Karpas-422 (cell line): ENCODE data around the gene ETV3. TPM values are rescaled to one million over a fixed set of nuclear protein-coding genes. Genes with fewer than 3 reads are reported as not detected.

Source experiments
- DNase-seq: peaks from one replicate; pipeline ENCODE4 v3.0.0-alpha.2; 2015
- H2AFZ ChIP-seq: fragments of 200-600 bp; sonication (generic); 2 replicates; pipeline ENCODE4 v1.6.1; 2014; ENCODE audit warnings: antibody characterized with exemption, low read length, mixed read lengths
- H3K27ac ChIP-seq: fragments of 200-600 bp; sonication (generic); 2 replicates; pipeline ENCODE4 v1.5.1; 2014; ENCODE audit warnings: mild to moderate bottlenecking, low read length, moderate library complexity
- H3K27me3 ChIP-seq: fragments of 200-600 bp; sonication (generic); 2 replicates; pipeline ENCODE4 v1.6.1; 2014; ENCODE audit warnings: low read length, mixed read lengths
- H3K36me3 ChIP-seq: fragments of 200-600 bp; sonication (generic); 2 replicates; pipeline ENCODE4 v1.6.1; 2014; ENCODE audit warnings: low read length, mixed read lengths; ENCODE audit not compliant: insufficient read depth
- H3K4me1 ChIP-seq: fragments of 200-600 bp; sonication (generic); 2 replicates; pipeline ENCODE4 v1.6.1; 2014; ENCODE audit warnings: mild to moderate bottlenecking, low read length, mixed read lengths
- H3K4me2 ChIP-seq: fragments of 200-600 bp; sonication (generic); 2 replicates; pipeline ENCODE4 v1.6.1; 2014; ENCODE audit warnings: low read length, low read depth, mild to moderate bottlenecking; ENCODE audit not compliant: poor library complexity, severe bottlenecking
- H3K4me3 ChIP-seq: fragments of 200-600 bp; sonication (generic); 2 replicates; pipeline ENCODE4 v1.5.1; 2014; ENCODE audit warnings: mild to moderate bottlenecking, antibody characterized with exemption, low read length, mixed read lengths
- H3K79me2 ChIP-seq: fragments of 200-600 bp; sonication (generic); 2 replicates; pipeline ENCODE4 v1.6.1; 2014; ENCODE audit warnings: mild to moderate bottlenecking, low read length, mixed read lengths
- H3K9ac ChIP-seq: fragments of 200-600 bp; sonication (generic); 2 replicates; pipeline ENCODE4 v1.6.0; 2014; ENCODE audit warnings: low read length
- H3K9me2 ChIP-seq: fragments of 200-600 bp; sonication (generic), shearing (Covaris generic); replicated peaks from 2 replicates; pipeline ENCODE4 v1.6.0; 2014; ENCODE audit warnings: mild to moderate bottlenecking, low read length, moderate library complexity; ENCODE audit not compliant: insufficient read depth
- H3K9me3 ChIP-seq: fragments of 300-700, 200-600 bp; sonication (generic); 2 replicates; pipeline ENCODE4 v1.6.1; 2014; ENCODE audit warnings: low read length, mixed read lengths
- H4K20me1 ChIP-seq: fragments of 200-600 bp; sonication (generic); 2 replicates; pipeline ENCODE4 v1.6.1; 2014; ENCODE audit warnings: mild to moderate bottlenecking, antibody characterized with exemption, low read length, low read depth; ENCODE audit not compliant: insufficient read depth
- total RNA-seq: library from RNA; depleted of rRNA; stranded (reverse); fragments of >200 nt; shearing (Covaris generic); gene quantifications from 2 replicates; pipeline ENCODE4 v1.2.3, GENCODE V29; 2014; ENCODE audit warnings: low replicate concordance

The ETV3 gene
- total RNA-seq, 1 experiment from 2014 or later: 12.3 TPM

- Histone ChIP-seq H4K20me1 (no peaks in the 10 kb centered on the region), H3K27me3 (no peaks in the 10 kb centered on the region), H3K4me1 (no peaks in the 10 kb centered on the region), H3K9ac (no peak overlapping the region), H2AFZ (no peak overlapping the region), H3K9me2 (no peaks in the 10 kb centered on the region), H3K79me2 (no peaks in the 10 kb centered on the region), H3K4me2 (no peak overlapping the region), H3K9me3 (no peaks in the 10 kb centered on the region), H3K4me3 (no peak overlapping the region), H3K36me3 (no peaks in the 10 kb centered on the region), H3K27ac (no peak overlapping the region)
- DNase-seq: no peak
These were observed 17.5 kb upstream of the ETV3 start for GRCh38 chr1:157155658-157156057.

GRCh38 chr1:157154940-157155514 lies 16.8 kb upstream of the ETV3 start:
- Histone ChIP-seq H3K9me3 (no peaks in the 10 kb centered on the region), H3K36me3 (no peaks in the 10 kb centered on the region), H2AFZ (no peak overlapping the region), H3K27ac (no peak overlapping the region), H3K27me3 (no peaks in the 10 kb centered on the region), H3K9ac (no peak overlapping the region), H3K79me2 (no peaks in the 10 kb centered on the region), H4K20me1 (no peaks in the 10 kb centered on the region), H3K9me2 (no peaks in the 10 kb centered on the region), H3K4me2 (no peak overlapping the region), H3K4me1 (no peaks in the 10 kb centered on the region), H3K4me3 (no peak overlapping the region)
- DNase-seq: no peak

GRCh38 chr1:157154291-157154690 lies 16.1 kb upstream of the ETV3 start:
- H3K27ac ChIP-seq: no peak overlapping the region
- H3K9ac ChIP-seq: no peak overlapping the region
- no peaks in the 10 kb centered on the region for H3K9me2 ChIP-seq
- no peak overlapping the region for H3K4me3 ChIP-seq
- no peaks in the 10 kb centered on the region for H3K27me3 ChIP-seq
- no peak overlapping the region for H2AFZ ChIP-seq
- H3K79me2 ChIP-seq: no peaks in the 10 kb centered on the region
- no peaks in the 10 kb centered on the region for H4K20me1 ChIP-seq
- no peaks in the 10 kb centered on the region for H3K4me1 ChIP-seq
- no peaks in the 10 kb centered on the region for H3K36me3 ChIP-seq
- no peaks in the 10 kb centered on the region for H3K9me3 ChIP-seq
- H3K4me2 ChIP-seq: no peak overlapping the region
- DNase-seq: no peak

- H3K79me2 ChIP-seq: no peaks in the 10 kb centered on the region
- H4K20me1 ChIP-seq: no peaks in the 10 kb centered on the region
- no peak overlapping the region for H3K9ac ChIP-seq
- H3K4me2 ChIP-seq: no peak overlapping the region
- no peak overlapping the region for H3K27ac ChIP-seq
- H3K9me3 ChIP-seq: no peaks in the 10 kb centered on the region
- no peaks in the 10 kb centered on the region for H3K9me2 ChIP-seq
- no peaks in the 10 kb centered on the region for H3K36me3 ChIP-seq
- DNase-seq: no peak
- H3K4me1 ChIP-seq: no peaks in the 10 kb centered on the region; the same call in 1 of the 2 replicates
- H3K4me3 ChIP-seq: no peak overlapping the region
- no peaks in the 10 kb centered on the region for H3K27me3 ChIP-seq
- H2AFZ ChIP-seq: no peak overlapping the region
These were observed 15.6 kb upstream of the ETV3 start for GRCh38 chr1:157153746-157154145.

DNA sequence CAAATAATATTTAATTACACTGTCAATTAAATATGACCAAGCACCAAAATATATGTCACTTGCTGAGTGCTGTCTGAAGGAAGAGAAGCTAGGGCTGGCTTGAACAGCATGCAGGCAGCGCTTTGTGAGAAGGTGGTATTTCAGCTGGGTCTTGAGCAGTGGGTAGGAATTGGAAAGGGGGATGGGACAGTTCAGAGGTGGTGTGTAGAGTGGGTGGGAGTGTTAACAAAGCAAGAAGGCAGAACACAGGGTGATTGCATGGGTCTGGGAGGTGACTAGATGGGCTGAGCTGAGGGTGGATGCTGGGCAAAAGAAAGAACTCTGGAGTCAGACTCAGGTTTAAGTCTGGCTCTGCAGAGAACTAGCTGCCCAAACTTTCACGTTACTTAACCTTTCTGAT lies 14.3 kb upstream of the ETV3 start:
- no peak for DNase-seq
- peaks cover 7% of the 10 kb centered on the region for H3K4me1 ChIP-seq
- no peaks in the 10 kb centered on the region for H3K36me3 ChIP-seq
- no peak overlapping the region for H3K4me2 ChIP-seq
- no peak overlapping the region for H2AFZ ChIP-seq
- H3K9me2 ChIP-seq: no peaks in the 10 kb centered on the region
- no peaks in the 10 kb centered on the region for H3K9me3 ChIP-seq
- H3K79me2 ChIP-seq: no peaks in the 10 kb centered on the region
- H3K4me3 ChIP-seq: no peak overlapping the region
- H3K9ac ChIP-seq: no peak overlapping the region
- no peaks in the 10 kb centered on the region for H4K20me1 ChIP-seq
- no peaks in the 10 kb centered on the region for H3K27me3 ChIP-seq
- no peak overlapping the region for H3K27ac ChIP-seq

DNA sequence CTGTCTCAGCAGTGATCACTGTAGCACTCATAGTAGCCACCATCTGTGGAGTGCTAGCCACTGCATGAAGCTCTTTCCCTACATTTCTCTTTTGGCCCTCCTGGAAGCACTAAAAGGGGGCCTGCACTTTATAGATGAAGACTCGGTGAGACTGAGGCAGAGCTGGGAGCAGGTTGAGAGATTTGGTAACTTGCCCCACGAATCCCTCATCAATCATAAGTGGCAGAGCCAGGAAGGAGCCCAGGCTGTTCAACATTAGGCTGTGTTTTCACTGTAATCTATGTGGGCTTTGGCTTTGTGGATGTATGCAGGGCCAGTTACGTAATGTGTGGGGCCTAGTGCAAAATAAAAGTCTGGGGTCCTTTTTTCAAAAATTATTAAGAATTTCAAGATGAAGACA lies 13.3 kb upstream of the ETV3 start:
- H3K9ac ChIP-seq: no peak overlapping the region
- no peak overlapping the region for H2AFZ ChIP-seq
- no peak for DNase-seq
- H3K9me3 ChIP-seq: no peaks in the 10 kb centered on the region
- H3K79me2 ChIP-seq: no peaks in the 10 kb centered on the region
- no peak overlapping the region for H3K4me3 ChIP-seq
- no peak overlapping the region for H3K27ac ChIP-seq
- peaks cover 7% of the 10 kb centered on the region for H3K4me1 ChIP-seq
- H3K36me3 ChIP-seq: no peaks in the 10 kb centered on the region
- H3K9me2 ChIP-seq: no peaks in the 10 kb centered on the region
- H3K27me3 ChIP-seq: no peaks in the 10 kb centered on the region
- no peak overlapping the region for H3K4me2 ChIP-seq
- H4K20me1 ChIP-seq: no peaks in the 10 kb centered on the region

DNA sequence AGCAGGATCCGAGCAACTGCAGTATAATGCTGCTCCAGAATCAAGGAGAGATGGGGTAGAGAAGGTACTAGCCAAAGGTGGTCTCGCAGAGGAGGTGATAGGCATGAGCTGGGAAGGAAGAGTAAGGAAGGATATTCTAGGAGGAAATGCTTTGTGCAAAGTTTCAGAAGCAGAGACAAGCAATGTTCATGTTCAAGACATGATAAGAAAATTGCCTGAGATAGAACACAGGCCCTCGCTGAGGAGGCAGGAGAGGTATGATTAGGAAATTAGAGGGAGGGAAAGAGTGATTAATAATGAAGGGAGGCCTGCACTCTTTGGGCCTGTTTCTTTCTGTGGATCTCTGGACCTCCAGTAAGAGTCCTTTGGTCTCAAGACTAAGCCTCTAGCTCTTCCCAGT lies 12.9 kb upstream of the ETV3 start:
- Histone ChIP-seq H3K4me2 (no peak overlapping the region), H3K4me1 (peaks cover 7% of the 10 kb centered on the region), H2AFZ (no peak overlapping the region), H3K9me2 (no peaks in the 10 kb centered on the region), H3K27me3 (no peaks in the 10 kb centered on the region), H3K79me2 (no peaks in the 10 kb centered on the region), H3K36me3 (no peaks in the 10 kb centered on the region), H3K4me3 (no peak overlapping the region), H3K9me3 (no peaks in the 10 kb centered on the region), H4K20me1 (no peaks in the 10 kb centered on the region), H3K9ac (no peak overlapping the region), H3K27ac (no peak overlapping the region)
- no peak for DNase-seq

GRCh38 chr1:157150631-157151030 lies 12.4 kb upstream of the ETV3 start:
- H3K9ac ChIP-seq: no peak overlapping the region
- no peaks in the 10 kb centered on the region for H3K9me2 ChIP-seq
- no peaks in the 10 kb centered on the region for H3K36me3 ChIP-seq
- no peak overlapping the region for H3K4me3 ChIP-seq
- no peaks in the 10 kb centered on the region for H3K79me2 ChIP-seq
- no peak overlapping the region for H3K27ac ChIP-seq
- no peak overlapping the region for H2AFZ ChIP-seq
- no peaks in the 10 kb centered on the region for H3K9me3 ChIP-seq
- H3K27me3 ChIP-seq: no peaks in the 10 kb centered on the region
- no peak overlapping the region for H3K4me2 ChIP-seq
- H3K4me1 ChIP-seq: peaks cover 7% of the 10 kb centered on the region
- DNase-seq: no peak
- no peaks in the 10 kb centered on the region for H4K20me1 ChIP-seq
